BE2C (cell line): ENCODE data around the gene MLPH.

Experiments
- DNase-seq: peaks from one replicate; pipeline ENCODE4 v3.0.0-alpha.2; 2020
- H3K27me3 ChIP-seq: fragments of 250-450 bp; sonication (Bioruptor Pico); 2 replicates; pipeline ENCODE4 v1.5.1; 2020; ENCODE audit warnings: mild to moderate bottlenecking
- H3K36me3 ChIP-seq: fragments of 250-450 bp; sonication (Bioruptor Pico); 2 replicates; pipeline ENCODE4 v1.5.1; 2020; ENCODE audit warnings: mild to moderate bottlenecking
- H3K4me1 ChIP-seq: fragments of 250-450 bp; sonication (Bioruptor Pico); 2 replicates; pipeline ENCODE4 v1.5.1; 2020
- H3K4me3 ChIP-seq: 2 replicates; pipeline ENCODE4 v1.5.1; 2011; ENCODE audit warnings: low read depth, low read length
- H3K9me3 ChIP-seq: fragments of 250-450 bp; sonication (Bioruptor Pico); 2 replicates; pipeline ENCODE4 v1.5.1; 2020
- CTCF ChIP-seq: IDR thresholded peaks from 2 replicates; pipeline ENCODE4 v1.5.1; 2012; ENCODE audit warnings: mild to moderate bottlenecking, low read depth, low read length

MLPH gene

GRCh38 chr2:237524631-237525030 is 37.6 kb downstream of the MLPH start:
- no peaks in the 10 kb centered on the region for H3K9me3 ChIP-seq
- no peaks in the 10 kb centered on the region for H3K27me3 ChIP-seq
- DNase-seq = no peak
- no peak overlapping the region for H3K4me3 ChIP-seq
- no peaks in the 10 kb centered on the region for H3K36me3 ChIP-seq
- H3K4me1 ChIP-seq = no peaks in the 10 kb centered on the region
- no peak for TF ChIP-seq CTCF

DNA sequence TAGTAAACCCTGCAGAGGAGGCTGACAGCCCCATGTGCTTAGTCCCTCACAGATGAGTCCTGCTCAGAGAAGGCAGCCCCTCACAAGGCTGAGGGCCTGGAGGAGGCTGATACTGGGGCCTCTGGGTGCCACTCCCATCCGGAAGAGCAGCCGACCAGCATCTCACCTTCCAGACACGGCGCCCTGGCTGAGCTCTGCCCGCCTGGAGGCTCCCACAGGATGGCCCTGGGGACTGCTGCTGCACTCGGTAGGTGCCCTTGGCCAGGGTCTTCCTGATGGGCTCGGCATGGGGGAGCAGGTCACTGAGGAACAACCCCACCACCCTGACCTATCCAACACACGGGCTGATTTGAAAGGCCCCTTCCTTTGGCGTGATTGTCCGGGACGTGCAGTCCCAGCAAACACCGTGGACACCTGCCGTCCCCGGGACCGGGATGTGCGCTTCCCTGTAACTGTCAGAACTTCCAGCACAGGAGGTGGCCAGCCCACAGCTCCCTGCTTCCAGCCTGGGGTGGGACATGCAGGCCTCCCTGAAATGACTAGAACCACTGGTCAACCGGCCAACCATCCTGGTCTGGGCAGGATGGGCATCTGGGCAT is 38.6 kb downstream of the MLPH start:
- Histone ChIP-seq H3K27me3 (no peaks in the 10 kb centered on the region), H3K9me3 (no peaks in the 10 kb centered on the region), H3K36me3 (no peaks in the 10 kb centered on the region), H3K4me1 (no peaks in the 10 kb centered on the region), H3K4me3 (no peak overlapping the region)
- TF ChIP-seq CTCF = no peak
- no peak for DNase-seq

GRCh38 chr2:237527233-237527632 is 40.2 kb downstream of the MLPH start:
- no peaks in the 10 kb centered on the region for H3K36me3 ChIP-seq
- no peak for TF ChIP-seq CTCF

DNA sequence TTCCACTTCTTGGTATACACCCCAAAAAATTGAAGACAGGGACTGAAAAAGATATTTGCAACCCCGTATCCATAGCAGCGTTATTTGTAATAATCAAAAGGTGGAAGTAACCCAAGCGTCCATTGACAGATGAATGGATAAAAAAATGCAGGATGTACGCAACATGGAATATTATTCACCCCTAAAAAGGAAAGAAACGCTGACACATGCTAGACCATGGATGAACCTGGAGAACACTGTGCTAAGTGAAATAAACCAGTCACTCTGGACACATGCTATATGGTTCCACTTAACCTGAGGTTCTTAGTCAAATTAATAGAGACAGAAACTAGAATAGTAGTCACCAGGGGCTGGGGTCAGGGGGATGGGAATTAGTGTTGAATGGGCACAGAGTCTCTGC is 40.7 kb downstream of the MLPH start:
- Histone ChIP-seq H3K27me3 (no peaks in the 10 kb centered on the region), H3K9me3 (no peaks in the 10 kb centered on the region), H3K4me1 (no peaks in the 10 kb centered on the region), H3K4me3 (no peak overlapping the region), H3K36me3 (no peaks in the 10 kb centered on the region)
- no peak for DNase-seq
- no peak for TF ChIP-seq CTCF

More at GRCh38 chr2:237527233-237527632, 40.2 kb downstream of the MLPH start:
- Histone ChIP-seq H3K4me3 (no peak overlapping the region), H3K27me3 (no peaks in the 10 kb centered on the region), H3K4me1 (no peaks in the 10 kb centered on the region), H3K9me3 (no peaks in the 10 kb centered on the region)
- no peak for DNase-seq

- TF ChIP-seq CTCF = no peak
- H3K36me3 ChIP-seq = no peaks in the 10 kb centered on the region
- no peaks in the 10 kb centered on the region for H3K4me1 ChIP-seq
- no peaks in the 10 kb centered on the region for H3K9me3 ChIP-seq
- no peak for DNase-seq
- H3K27me3 ChIP-seq = no peaks in the 10 kb centered on the region
- H3K4me3 ChIP-seq = no peak overlapping the region
These were observed 42.7 kb downstream of the MLPH start for GRCh38 chr2:237529452-237530402.
